Endodermal cell (in vitro differentiated cells): ENCODE data around the gene NAGS. TPM values are rescaled to one million over a fixed set of nuclear protein-coding genes. Genes with fewer than 3 reads are reported as not detected.

Source experiments
- DNase-seq: peaks from one replicate; pipeline ENCODE4 v3.0.0-alpha.2; 2017
- H3K27ac ChIP-seq: 2 replicates; pipeline ENCODE4 v1.5.1; 2013; ENCODE audit warnings: mild to moderate bottlenecking, low read depth, low read length, moderate library complexity
- H3K27me3 ChIP-seq: 2 replicates; pipeline ENCODE4 v1.6.1; 2013; ENCODE audit warnings: mild to moderate bottlenecking, low read length, moderate library complexity; ENCODE audit not compliant: insufficient read depth, control insufficient read depth, poor library complexity, severe bottlenecking
- H3K36me3 ChIP-seq: 2 replicates; pipeline ENCODE4 v1.7.0; 2013; ENCODE audit warnings: mild to moderate bottlenecking, low read length, moderate library complexity; ENCODE audit not compliant: control insufficient read depth, insufficient read depth
- H3K4me1 ChIP-seq: one replicate; pipeline ENCODE4 v1.7.0; 2013; ENCODE audit warnings: low read length; ENCODE audit not compliant: control insufficient read depth, insufficient read depth
- H3K4me3 ChIP-seq: 2 replicates; pipeline ENCODE4 v1.5.1; 2013; ENCODE audit warnings: mild to moderate bottlenecking, low read length, moderate library complexity
- H3K9ac ChIP-seq: 2 replicates; pipeline ENCODE4 v1.6.1; 2013; ENCODE audit warnings: mild to moderate bottlenecking, low read length, moderate library complexity; ENCODE audit not compliant: poor library complexity, severe bottlenecking; ENCODE audit errors: extremely low read depth
- H3K9me3 ChIP-seq: 2 replicates; pipeline ENCODE4 v1.6.1; 2013; ENCODE audit warnings: mild to moderate bottlenecking, low read length, moderate library complexity; ENCODE audit not compliant: control insufficient read depth
- H3K27ac Mint-ChIP-seq: 2 replicates; pipeline ENCODE4 v1.8.0; 2020; ENCODE audit warnings: mixed read lengths
- H3K27me3 Mint-ChIP-seq: 2 replicates; pipeline ENCODE4 v1.8.0; 2021; ENCODE audit warnings: mild to moderate bottlenecking, mixed read lengths; ENCODE audit not compliant: insufficient read depth
- H3K36me3 Mint-ChIP-seq: 2 replicates; pipeline ENCODE4 v1.8.0; 2020; ENCODE audit warnings: low read depth, mixed read lengths
- H3K4me1 Mint-ChIP-seq: 2 replicates; pipeline ENCODE4 v1.8.0; 2020; ENCODE audit warnings: mixed read lengths
- H3K4me3 Mint-ChIP-seq: 2 replicates; pipeline ENCODE4 v1.8.0; 2020; ENCODE audit warnings: mild to moderate bottlenecking, moderate library complexity, mixed read lengths
- H3K9me3 Mint-ChIP-seq: 2 replicates; pipeline ENCODE4 v1.8.0; 2020; ENCODE audit warnings: mild to moderate bottlenecking, mixed read lengths
- CTCF ChIP-seq: fragments of 200-600 bp; sonication (generic); conservative IDR thresholded peaks from 2 replicates; pipeline ENCODE4 v1.5.0; 2021; ENCODE audit warnings: antibody characterized with exemption, mild to moderate bottlenecking
- WGBS, 2 experiments: methylation state at CpG; one replicate each; pipeline versions ENCODE4 v1.1.5 to v1.1.7; 2013; ENCODE audit warnings: missing lambda C conversion rate in 2 of 2, mixed read lengths in 1 of 2; ENCODE audit not compliant: insufficient coverage in 1 of 2, insufficient read length in 1 of 2; 5-methylcytosine and 5-hydroxymethylcytosine counted together
- total RNA-seq, 2 donors: library from RNA; stranded (reverse); fragmentation: NEBNext Ultra II Directional in 1 of 2; extraction: Animal tissue kit (Norgen Biotek cat#: 25700) in 1 of 2; gene quantifications; 2 replicates in 1 of 2; 3 replicates in 1 of 2; pipeline ENCODE4 v1.2.1, GENCODE V29; 2021

NAGS gene
- total RNA-seq, 2 donors from 2014 or later = 1.4 to 2.1 TPM

GRCh38 chr17:43978078-43978477 is 26.3 kb upstream of the NAGS start:
- no peak overlapping the region for H3K4me3 ChIP-seq
- H3K27ac ChIP-seq = no peak overlapping the region
- Mint-ChIP-seq H3K9me3 (no peaks in the 10 kb centered on the region), H3K4me1 (no peaks in the 10 kb centered on the region), H3K36me3 (no peaks in the 10 kb centered on the region), H3K4me3 (no peak overlapping the region), H3K27ac (no peak overlapping the region), H3K27me3 (peaks cover 65% of the 10 kb centered on the region)
- H3K27me3 ChIP-seq = peaks cover 37% of the 10 kb centered on the region
- no peak for DNase-seq
- no peaks in the 10 kb centered on the region for H3K9me3 ChIP-seq
- H3K9ac ChIP-seq = no peak overlapping the region
- H3K4me1 ChIP-seq = no peaks in the 10 kb centered on the region
- H3K36me3 ChIP-seq = no peaks in the 10 kb centered on the region
- WGBS, 2 experiments = 86 to 92% methylated on average over 1 to 2 of the region's 2 CpGs
- TF ChIP-seq CTCF = no peak

GRCh38 chr17:43979011-43979410 is 25.4 kb upstream of the NAGS start:
- no peak for TF ChIP-seq CTCF
- Histone ChIP-seq H3K36me3 (no peaks in the 10 kb centered on the region), H3K4me3 (no peak overlapping the region), H3K27ac (no peak overlapping the region), H3K4me1 (no peaks in the 10 kb centered on the region), H3K9me3 (no peaks in the 10 kb centered on the region), H3K27me3 (peaks cover 40% of the 10 kb centered on the region), H3K9ac (no peak overlapping the region)
- no peak for DNase-seq
- peaks cover 64% of the 10 kb centered on the region for H3K27me3 Mint-ChIP-seq
- WGBS, 2 experiments = 78 to 79% methylated on average over 6 to 7 of the region's 7 CpGs
- H3K4me1 Mint-ChIP-seq = no peaks in the 10 kb centered on the region
- H3K4me3 Mint-ChIP-seq = no peak overlapping the region
- H3K9me3 Mint-ChIP-seq = no peaks in the 10 kb centered on the region
- no peaks in the 10 kb centered on the region for H3K36me3 Mint-ChIP-seq
- H3K27ac Mint-ChIP-seq = no peak overlapping the region

- Histone ChIP-seq H3K4me3 (no peak overlapping the region), H3K9me3 (no peaks in the 10 kb centered on the region), H3K27ac (no peak overlapping the region), H3K4me1 (no peaks in the 10 kb centered on the region), H3K36me3 (no peaks in the 10 kb centered on the region), H3K27me3 (peaks cover 40% of the 10 kb centered on the region), H3K9ac (no peak overlapping the region)
- DNase-seq = no peak
- no peaks in the 10 kb centered on the region for H3K4me1 Mint-ChIP-seq
- H3K9me3 Mint-ChIP-seq = no peaks in the 10 kb centered on the region
- peaks cover 59% of the 10 kb centered on the region for H3K27me3 Mint-ChIP-seq
- H3K36me3 Mint-ChIP-seq = no peaks in the 10 kb centered on the region
- no peak overlapping the region for H3K27ac Mint-ChIP-seq
- no peak for TF ChIP-seq CTCF
- no peak overlapping the region for H3K4me3 Mint-ChIP-seq
- whole genome bisulfite sequencing, 2 experiments = 88 to 92% methylated on average over 2 to 4 of the region's 4 CpGs
Observed at GRCh38 chr17:43979671-43980070, 24.8 kb upstream of the NAGS start.
